ENCODE data around the gene ALDH1B1.

ALDH1B1 gene

DNA sequence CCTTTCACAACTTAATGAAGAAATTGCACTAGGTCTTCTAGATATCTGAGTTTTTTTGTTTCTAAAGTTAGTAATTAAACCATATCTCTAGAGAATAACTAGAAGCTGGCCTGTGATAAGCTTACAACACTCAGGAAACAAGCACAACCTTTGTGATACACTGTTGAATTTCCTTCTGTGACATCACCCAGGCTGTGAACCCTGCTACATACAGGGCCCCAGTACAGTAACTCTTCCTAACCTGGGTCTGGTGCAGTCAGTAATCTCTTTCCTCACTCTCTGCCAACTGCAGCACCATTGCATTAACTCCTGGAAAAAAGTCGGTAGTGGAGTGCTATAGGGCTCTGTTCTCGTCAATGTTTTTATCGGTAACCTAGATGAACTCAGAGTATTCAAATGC, 42.4 kb downstream of the ALDH1B1 start:
- H2AFZ ChIP-seq (ENCODE audit: low read depth, low read length, severe bottlenecking) = no peak overlapping the region
- H3K4me3 ChIP-seq (ENCODE audit: insufficient read depth, low read length, poor library complexity, severe bottlenecking) = no peak overlapping the region
- no peak overlapping the region for H3K27ac ChIP-seq (ENCODE audit: low read depth, low read length)
- no peak overlapping the region for H3K4me2 ChIP-seq (ENCODE audit: low read depth, low read length, poor library complexity, severe bottlenecking)
- H4K20me1 ChIP-seq (ENCODE audit: low read depth, low read length) = no peaks in the 10 kb centered on the region
- H3K79me2 ChIP-seq (ENCODE audit: insufficient read depth, low read length) = no peaks in the 10 kb centered on the region
- no peaks in the 10 kb centered on the region for H3F3A ChIP-seq (ENCODE audit: insufficient read depth)
- H3K36me3 ChIP-seq (ENCODE audit: low read length) = no peaks in the 10 kb centered on the region
- H3K27me3 ChIP-seq (ENCODE audit: low read length) = no peaks in the 10 kb centered on the region
- no peaks in the 10 kb centered on the region for H3K9me3 ChIP-seq (ENCODE audit: insufficient read depth, low read length)
- no peaks in the 10 kb centered on the region for H3K9me2 ChIP-seq (replicated peaks; ENCODE audit: insufficient read depth, low read length)
- TF ChIP-seq EZH2phosphoT487 (conservative IDR thresholded peaks at IDR 0.05; ENCODE audit: low read length) = no peak
- TF ChIP-seq, protein P1, sequence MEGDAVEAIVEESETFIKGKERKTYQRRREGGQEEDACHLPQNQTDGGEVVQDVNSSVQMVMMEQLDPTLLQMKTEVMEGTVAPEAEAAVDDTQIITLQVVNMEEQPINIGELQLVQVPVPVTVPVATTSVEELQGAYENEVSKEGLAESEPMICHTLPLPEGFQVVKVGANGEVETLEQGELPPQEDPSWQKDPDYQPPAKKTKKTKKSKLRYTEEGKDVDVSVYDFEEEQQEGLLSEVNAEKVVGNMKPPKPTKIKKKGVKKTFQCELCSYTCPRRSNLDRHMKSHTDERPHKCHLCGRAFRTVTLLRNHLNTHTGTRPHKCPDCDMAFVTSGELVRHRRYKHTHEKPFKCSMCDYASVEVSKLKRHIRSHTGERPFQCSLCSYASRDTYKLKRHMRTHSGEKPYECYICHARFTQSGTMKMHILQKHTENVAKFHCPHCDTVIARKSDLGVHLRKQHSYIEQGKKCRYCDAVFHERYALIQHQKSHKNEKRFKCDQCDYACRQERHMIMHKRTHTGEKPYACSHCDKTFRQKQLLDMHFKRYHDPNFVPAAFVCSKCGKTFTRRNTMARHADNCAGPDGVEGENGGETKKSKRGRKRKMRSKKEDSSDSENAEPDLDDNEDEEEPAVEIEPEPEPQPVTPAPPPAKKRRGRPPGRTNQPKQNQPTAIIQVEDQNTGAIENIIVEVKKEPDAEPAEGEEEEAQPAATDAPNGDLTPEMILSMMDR (IDR thresholded peaks at IDR 0.05; ENCODE audit: insufficient read depth, low read length, poor library complexity, severe bottlenecking) = no peak
- H3K9ac ChIP-seq (ENCODE audit: low read length) = no peak overlapping the region

DNA sequence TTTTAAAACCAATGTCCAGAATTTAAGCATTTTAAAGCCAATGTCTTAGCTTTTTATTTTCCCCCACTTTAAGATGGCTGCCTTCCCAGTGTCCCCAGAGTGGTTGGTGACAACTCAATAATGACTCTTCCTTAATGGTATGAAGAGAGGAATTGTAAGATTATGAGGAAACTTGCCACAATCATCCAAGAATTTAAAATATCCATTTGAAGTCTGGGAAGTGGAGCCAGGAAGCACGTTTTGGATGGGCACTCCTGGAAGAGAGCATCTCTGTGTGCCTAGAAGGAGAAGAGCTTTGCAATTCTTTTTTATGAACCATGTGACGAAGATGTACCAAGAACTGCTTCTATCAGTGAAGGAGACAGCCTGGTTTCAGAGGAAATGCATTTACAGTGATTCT, 43.0 kb downstream of the ALDH1B1 start:
- H3K36me3 ChIP-seq (ENCODE audit: low read length) = no peaks in the 10 kb centered on the region
- H3K4me2 ChIP-seq (ENCODE audit: low read depth, low read length, poor library complexity, severe bottlenecking) = no peak overlapping the region
- no peaks in the 10 kb centered on the region for H3K27me3 ChIP-seq (ENCODE audit: low read length)
- H3K9ac ChIP-seq (ENCODE audit: low read length) = no peak overlapping the region
- H4K20me1 ChIP-seq (ENCODE audit: low read depth, low read length) = no peaks in the 10 kb centered on the region
- H3K9me2 ChIP-seq (replicated peaks; ENCODE audit: insufficient read depth, low read length) = no peaks in the 10 kb centered on the region
- H2AFZ ChIP-seq (ENCODE audit: low read depth, low read length, severe bottlenecking) = no peak overlapping the region
- H3K27ac ChIP-seq (ENCODE audit: low read depth, low read length) = no peak overlapping the region
- H3K4me3 ChIP-seq (ENCODE audit: insufficient read depth, low read length, poor library complexity, severe bottlenecking) = no peak overlapping the region
- TF ChIP-seq, protein P1 (IDR thresholded peaks at IDR 0.05; ENCODE audit: insufficient read depth, low read length, poor library complexity, severe bottlenecking) = no peak
- no peak for TF ChIP-seq EZH2phosphoT487 (conservative IDR thresholded peaks at IDR 0.05; ENCODE audit: low read length)
- H3K79me2 ChIP-seq (ENCODE audit: insufficient read depth, low read length) = no peaks in the 10 kb centered on the region
- no peaks in the 10 kb centered on the region for H3F3A ChIP-seq (ENCODE audit: insufficient read depth)
- no peaks in the 10 kb centered on the region for H3K9me3 ChIP-seq (ENCODE audit: insufficient read depth, low read length)

DNA sequence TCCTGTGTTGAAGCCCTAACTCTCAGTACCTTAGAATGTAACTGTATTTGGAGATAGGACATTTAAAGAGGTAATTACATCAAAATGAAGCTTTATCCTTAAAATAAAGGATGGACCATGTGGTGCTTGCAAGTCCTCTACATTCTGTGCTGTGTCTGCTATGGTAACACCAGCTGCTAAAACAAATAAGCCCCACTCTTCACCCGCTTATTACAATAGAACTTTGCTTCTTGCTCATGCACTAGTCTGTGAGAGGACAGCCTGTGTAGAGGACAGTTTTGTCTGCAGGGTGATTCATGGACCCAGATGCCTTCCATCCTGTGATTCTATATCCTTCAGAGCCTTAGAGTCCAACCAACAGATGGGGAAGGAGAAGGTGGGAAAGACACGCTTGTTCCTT, 44.2 kb downstream of the ALDH1B1 start:
- H3K27me3 ChIP-seq (ENCODE audit: low read length) = no peaks in the 10 kb centered on the region
- no peaks in the 10 kb centered on the region for H4K20me1 ChIP-seq (ENCODE audit: low read depth, low read length)
- no peak overlapping the region for H3K4me2 ChIP-seq (ENCODE audit: low read depth, low read length, poor library complexity, severe bottlenecking)
- no peaks in the 10 kb centered on the region for H3K9me3 ChIP-seq (ENCODE audit: insufficient read depth, low read length)
- TF ChIP-seq, protein P1 (IDR thresholded peaks at IDR 0.05; ENCODE audit: insufficient read depth, low read length, poor library complexity, severe bottlenecking) = no peak
- no peak for TF ChIP-seq EZH2phosphoT487 (conservative IDR thresholded peaks at IDR 0.05; ENCODE audit: low read length)
- H3K9me2 ChIP-seq (replicated peaks; ENCODE audit: insufficient read depth, low read length) = no peaks in the 10 kb centered on the region
- no peak overlapping the region for H3K9ac ChIP-seq (ENCODE audit: low read length)
- no peaks in the 10 kb centered on the region for H3K79me2 ChIP-seq (ENCODE audit: insufficient read depth, low read length)
- H3K36me3 ChIP-seq (ENCODE audit: low read length) = no peaks in the 10 kb centered on the region
- H3F3A ChIP-seq (ENCODE audit: insufficient read depth) = no peaks in the 10 kb centered on the region
- H3K4me3 ChIP-seq (ENCODE audit: insufficient read depth, low read length, poor library complexity, severe bottlenecking) = no peak overlapping the region
- H3K27ac ChIP-seq (ENCODE audit: low read depth, low read length) = no peak overlapping the region
- no peak overlapping the region for H2AFZ ChIP-seq (ENCODE audit: low read depth, low read length, severe bottlenecking)

Data from SU-DHL-6 (cell line).